Uterus (tissue), 4 donors: Measurements from ENCODE around the gene PROK1. TPM values are rescaled to one million over a fixed set of nuclear protein-coding genes. Genes with fewer than 3 reads are reported as not detected.

Source experiments
- DNase-seq, 2 donors: peaks; one replicate each; pipeline ENCODE4 v3.0.0-alpha.2; 2019 to 2020
- H3K27ac ChIP-seq, 2 donors: fragments of 200-600 bp; sonication (generic); 1 replicate in 1 of 2; 2 replicates in 1 of 2; pipeline ENCODE4 v1.5.1; 2016 to 2018
- H3K27me3 ChIP-seq, 2 donors: fragments of 200-600 bp; sonication (generic); one replicate each; pipeline ENCODE4 v1.5.1; 2018 to 2019; ENCODE audit warnings: control low read depth in 1 of 2
- H3K36me3 ChIP-seq, 2 donors: fragments of 200-600 bp; sonication (generic); one replicate each; pipeline ENCODE4 v1.5.1; 2019; ENCODE audit warnings: control low read depth in 1 of 2
- H3K4me1 ChIP-seq, 2 donors: fragments of 200-600 bp; sonication (generic); one replicate each; pipeline ENCODE4 v1.5.1; 2018 to 2019; ENCODE audit warnings: control low read depth in 1 of 2
- H3K4me3 ChIP-seq, 2 donors: fragments of 200-600 bp; sonication (generic); 1 replicate in 1 of 2; 2 replicates in 1 of 2; pipeline ENCODE4 v1.5.1; 2018 to 2019; ENCODE audit warnings: mild to moderate bottlenecking in 1 of 2
- H3K9me3 ChIP-seq, 2 donors: fragments of 200-600 bp; sonication (generic); one replicate each; pipeline ENCODE4 v1.5.1; 2019; ENCODE audit warnings: control low read depth in 1 of 2
- CTCF ChIP-seq, 4 experiments: fragments of 200-600 bp in 2 of 4; fragments of 450-650 bp in 2 of 4; sonication (generic) in 2 of 4; IDR thresholded peaks; one replicate each; pipeline ENCODE4 v1.5.1; 2016 to 2019; ENCODE audit warnings: antibody characterized with exemption in 4 of 4, mild to moderate bottlenecking in 2 of 4, moderate library complexity in 1 of 4
- POLR2A ChIP-seq, 2 donors: fragments of 450-650 bp; IDR thresholded peaks; one replicate each; pipeline ENCODE4 v1.6.1; 2016; ENCODE audit warnings: antibody characterized with exemption in 2 of 2, mild to moderate bottlenecking in 1 of 2, moderate library complexity in 1 of 2
- intact Hi-C: fragments of 100-400 bp; cut with DNase I; formaldehyde crosslinking; loops from one replicate; pipeline ENCODE4 v1.15.1; 2023; ENCODE audit warnings: low total_unique reads
- total RNA-seq, 4 donors: library from RNA; depleted of rRNA in 3 of 4; stranded (reverse); fragments of >200 nt in 3 of 4; gene quantifications; one replicate each; pipeline versions ENCODE4 v1.1.0 to v1.2.4, GENCODE V29; 2014 to 2023
- donor health status: DM: yes; HTN: yes; CAD: no.

PROK1 gene
- total RNA-seq, 4 donors from 2014 or later = 1.4 TPM; not detected in 3

GRCh38 chr1:110492573-110492972 is 41.6 kb downstream of the PROK1 start:
- TF ChIP-seq CTCF (IDR thresholded peaks at IDR 0.05) = no peak
- H3K27ac ChIP-seq = no peak overlapping the region
- H3K4me1 ChIP-seq = no peaks in the 10 kb centered on the region
- H3K36me3 ChIP-seq = no peaks in the 10 kb centered on the region
- no peak overlapping the region for H3K4me3 ChIP-seq
- H3K9me3 ChIP-seq = no peaks in the 10 kb centered on the region
- H3K27me3 ChIP-seq = no peaks in the 10 kb centered on the region
- intact Hi-C loops = no loop called here
- DNase-seq = no peak

- intact Hi-C loops = no loop called here
- no peaks in the 10 kb centered on the region for H3K36me3 ChIP-seq
- H3K4me3 ChIP-seq = no peak overlapping the region
- H3K9me3 ChIP-seq = no peaks in the 10 kb centered on the region
- H3K4me1 ChIP-seq = no peaks in the 10 kb centered on the region
- no peak overlapping the region for H3K27ac ChIP-seq
- no peak for DNase-seq
- H3K27me3 ChIP-seq = no peaks in the 10 kb centered on the region
- TF ChIP-seq CTCF (IDR thresholded peaks at IDR 0.05) = no peak
- no peak for TF ChIP-seq POLR2A (IDR thresholded peaks at IDR 0.05)
Measured at GRCh38 chr1:110493059-110493699, 42.2 kb downstream of the PROK1 start.

- H3K9me3 ChIP-seq = no peaks in the 10 kb centered on the region
- no peaks in the 10 kb centered on the region for H3K27me3 ChIP-seq
- H3K27ac ChIP-seq = no peak overlapping the region
- intact Hi-C loops = no loop called here
- TF ChIP-seq POLR2A (IDR thresholded peaks at IDR 0.05) (no peak), CTCF (IDR thresholded peaks at IDR 0.05) (no peak)
- no peak for DNase-seq
- H3K4me3 ChIP-seq = no peak overlapping the region
- H3K36me3 ChIP-seq = no peaks in the 10 kb centered on the region
- no peaks in the 10 kb centered on the region for H3K4me1 ChIP-seq
Measured at GRCh38 chr1:110494036-110494435, 43.1 kb downstream of the PROK1 start.

GRCh38 chr1:110494522-110495406 is 43.8 kb downstream of the PROK1 start:
- intact Hi-C loops = no loop called here
- no peak for DNase-seq
- Histone ChIP-seq H3K4me3 (no peak overlapping the region), H3K4me1 (no peaks in the 10 kb centered on the region), H3K27ac (no peak overlapping the region), H3K36me3 (no peaks in the 10 kb centered on the region), H3K9me3 (no peaks in the 10 kb centered on the region), H3K27me3 (no peaks in the 10 kb centered on the region)
- TF ChIP-seq POLR2A (IDR thresholded peaks at IDR 0.05) = no peak

GRCh38 chr1:110495926-110496600 is 45.1 kb downstream of the PROK1 start:
- intact Hi-C loops = no loop called here
- DNase-seq = peak; percentile 39 to 41
- H3K36me3 ChIP-seq = no peaks in the 10 kb centered on the region

More at GRCh38 chr1:110495926-110496600, 45.1 kb downstream of the PROK1 start:
- TF ChIP-seq CTCF (IDR thresholded peaks at IDR 0.05) (peak; percentile 38 to 62 (median 48)), POLR2A (IDR thresholded peaks at IDR 0.05) (no peak)
- Histone ChIP-seq H3K27ac (no peak overlapping the region), H3K4me1 (no peaks in the 10 kb centered on the region), H3K27me3 (no peaks in the 10 kb centered on the region), H3K9me3 (no peaks in the 10 kb centered on the region), H3K4me3 (no peak overlapping the region)
